H9 (cell line): ENCODE results near the gene MYBPC2. TPM values are rescaled to one million over a fixed set of nuclear protein-coding genes. Genes with fewer than 3 reads are reported as not detected.

Experiments
- DNase-seq: peaks from one replicate; pipeline ENCODE4 v3.0.0-alpha.2; 2017
- H2AFZ ChIP-seq: one replicate; pipeline ENCODE4 v1.6.1; 2013; ENCODE audit warnings: mild to moderate bottlenecking, low read length, control low read depth, moderate library complexity
- H2AK5ac ChIP-seq: 2 replicates; pipeline ENCODE4 v1.6.1; 2013; ENCODE audit warnings: low read length, control low read depth, mixed read lengths; ENCODE audit not compliant: insufficient read length
- H2BK120ac ChIP-seq: one replicate; pipeline ENCODE4 v1.6.1; 2013; ENCODE audit warnings: low read depth, mild to moderate bottlenecking, low read length, control low read depth, inconsistent platforms; ENCODE audit not compliant: poor library complexity, severe bottlenecking
- H2BK12ac ChIP-seq: 2 replicates; pipeline ENCODE4 v1.6.1; 2013; ENCODE audit warnings: low read length, control low read depth, mixed read lengths, low read depth; ENCODE audit not compliant: insufficient read length
- H2BK15ac ChIP-seq: 2 replicates; pipeline ENCODE4 v1.6.1; 2013; ENCODE audit warnings: low read depth, low read length, control low read depth
- H2BK20ac ChIP-seq: one replicate; pipeline ENCODE4 v1.6.1; 2013; ENCODE audit warnings: low read depth, mild to moderate bottlenecking, low read length, control low read depth, inconsistent platforms; ENCODE audit not compliant: poor library complexity, severe bottlenecking
- H2BK5ac ChIP-seq: 2 replicates; pipeline ENCODE4 v1.6.1; 2013; ENCODE audit warnings: low read length, control low read depth, mixed read lengths; ENCODE audit not compliant: insufficient read length
- H3K14ac ChIP-seq: 2 replicates; pipeline ENCODE4 v1.6.1; 2013; ENCODE audit warnings: low read length, control low read depth; ENCODE audit not compliant: insufficient read depth
- H3K18ac ChIP-seq: 2 replicates; pipeline ENCODE4 v1.6.1; 2013; ENCODE audit warnings: low read depth, mild to moderate bottlenecking, mixed read lengths, low read length, control low read depth; ENCODE audit not compliant: insufficient read length
- H3K23ac ChIP-seq: 2 replicates; pipeline ENCODE4 v1.6.1; 2013; ENCODE audit warnings: low read length, control low read depth, mixed read lengths, low read depth; ENCODE audit not compliant: insufficient read length
- H3K23me2 ChIP-seq: 2 replicates; pipeline ENCODE4 v1.6.1; 2013; ENCODE audit warnings: low read depth, mild to moderate bottlenecking, mixed read lengths, low read length, control low read depth; ENCODE audit not compliant: insufficient read length, poor library complexity, severe bottlenecking
- H3K27ac ChIP-seq: 2 replicates; pipeline ENCODE4 v1.5.1; 2013; ENCODE audit warnings: low read length, control low read depth, mixed read lengths, low read depth; ENCODE audit not compliant: insufficient read length
- H3K27me3 ChIP-seq: 2 replicates; pipeline ENCODE4 v1.6.1; 2013; ENCODE audit warnings: low read length, control low read depth, inconsistent platforms; ENCODE audit not compliant: insufficient read depth
- H3K4ac ChIP-seq: 2 replicates; pipeline ENCODE4 v1.6.1; 2013; ENCODE audit warnings: low read depth, mild to moderate bottlenecking, control low read depth, inconsistent platforms, low read length, moderate library complexity
- H3K4me1 ChIP-seq: 2 replicates; pipeline ENCODE4 v1.6.1; 2013; ENCODE audit warnings: low read length, control low read depth, inconsistent platforms; ENCODE audit not compliant: insufficient read depth
- H3K4me2 ChIP-seq: 2 replicates; pipeline ENCODE4 v1.6.1; 2013; ENCODE audit warnings: low read length, control low read depth, mixed read lengths; ENCODE audit not compliant: insufficient read length, insufficient read depth
- H3K56ac ChIP-seq: 2 replicates; pipeline ENCODE4 v1.6.1; 2013; ENCODE audit warnings: low read depth, mild to moderate bottlenecking, mixed read lengths, low read length, control low read depth; ENCODE audit not compliant: insufficient read length
- H3K79me1 ChIP-seq: 2 replicates; pipeline ENCODE4 v1.6.1; 2013; ENCODE audit warnings: low read depth, mild to moderate bottlenecking, moderate library complexity, low read length, control low read depth, inconsistent platforms; ENCODE audit not compliant: insufficient read depth, poor library complexity, severe bottlenecking
- H3K79me2 ChIP-seq: 2 replicates; pipeline ENCODE4 v1.6.1; 2013; ENCODE audit warnings: low read length, control low read depth, inconsistent platforms; ENCODE audit not compliant: insufficient read depth
- H3K9ac ChIP-seq: 2 replicates; pipeline ENCODE4 v1.6.1; 2013; ENCODE audit warnings: low read length, control low read depth, mixed read lengths; ENCODE audit not compliant: insufficient read length; ENCODE audit errors: extremely low read depth
- H3K9me3 ChIP-seq: one replicate; pipeline ENCODE4 v1.6.1; 2013; ENCODE audit warnings: low read depth, low read length, inconsistent platforms; ENCODE audit not compliant: control insufficient read depth
- H3T11ph ChIP-seq: one replicate; pipeline ENCODE4 v1.6.1; 2013; ENCODE audit warnings: mild to moderate bottlenecking, low read length, control low read depth, inconsistent platforms
- H4K20me1 ChIP-seq: one replicate; pipeline ENCODE4 v1.6.1; 2013; ENCODE audit not compliant: control insufficient read depth, insufficient read length, insufficient read depth
- H4K5ac ChIP-seq: 2 replicates; pipeline ENCODE4 v1.6.1; 2013; ENCODE audit warnings: low read depth, mild to moderate bottlenecking, mixed read lengths, low read length, control low read depth; ENCODE audit not compliant: insufficient read length
- H4K8ac ChIP-seq: replicated peaks from 2 replicates; pipeline ENCODE4 v1.6.1; 2013; ENCODE audit warnings: low read length, control low read depth, mixed read lengths, low read depth; ENCODE audit not compliant: insufficient read length
- H4K91ac ChIP-seq: 2 replicates; pipeline ENCODE4 v1.6.1; 2013; ENCODE audit warnings: low read depth, mild to moderate bottlenecking, moderate library complexity, mixed read lengths, low read length, control low read depth; ENCODE audit not compliant: insufficient read length
- H3K27ac Mint-ChIP-seq, 3 experiments: 2 replicates in 2 of 3; 3 replicates in 1 of 3; pipeline ENCODE4 v1.8.0; 2020 to 2021; ENCODE audit warnings: mixed read lengths in 3 of 3, mild to moderate bottlenecking in 1 of 3, moderate library complexity in 1 of 3
- H3K27me3 Mint-ChIP-seq: 2 replicates; pipeline ENCODE4 v1.8.0; 2021; ENCODE audit warnings: low read depth, mild to moderate bottlenecking, moderate library complexity, mixed read lengths
- H3K36me3 Mint-ChIP-seq, 3 experiments: 2 replicates in 2 of 3; 3 replicates in 1 of 3; pipeline ENCODE4 v1.8.0; 2020 to 2021; ENCODE audit warnings: low read depth in 3 of 3, mixed read lengths in 3 of 3; ENCODE audit not compliant: insufficient read depth in 1 of 3
- H3K4me1 Mint-ChIP-seq, 2 experiments: 2 replicates each; pipeline ENCODE4 v1.8.0; 2020; ENCODE audit warnings: mixed read lengths in 2 of 2
- H3K4me3 Mint-ChIP-seq, 2 experiments: 2 replicates in 1 of 2; 3 replicates in 1 of 2; pipeline ENCODE4 v1.8.0; 2020 to 2021; ENCODE audit warnings: mild to moderate bottlenecking in 2 of 2, mixed read lengths in 2 of 2, moderate library complexity in 1 of 2
- H3K9me3 Mint-ChIP-seq, 2 experiments: 2 replicates in 1 of 2; 3 replicates in 1 of 2; pipeline ENCODE4 v1.8.0; 2020; ENCODE audit warnings: mild to moderate bottlenecking in 2 of 2, mixed read lengths in 2 of 2, moderate library complexity in 1 of 2
- CTCF ChIP-seq: fragments of 200-600 bp; sonication (generic); conservative IDR thresholded peaks from 3 replicates; pipeline ENCODE4 v1.8.0; 2021; ENCODE audit warnings: antibody characterized with exemption, mild to moderate bottlenecking
- WGBS: extraction: QIAGEN DNeasy Blood & Tissue Kit; methylation state at CpG from one replicate; pipeline ENCODE4 v1.1.7; 2013; ENCODE audit warnings: missing lambda C conversion rate, low lambda C conversion rate, mixed read lengths; ENCODE audit not compliant: insufficient read length; ENCODE audit errors: extremely low coverage; 5-methylcytosine and 5-hydroxymethylcytosine counted together
- total RNA-seq: library from RNA; stranded (reverse); gene quantifications from 2 replicates; pipeline ENCODE4 v1.2.1, GENCODE V29; 2021

Gene MYBPC2
- total RNA-seq, 1 experiment from 2014 or later = 4.9 TPM

DNA sequence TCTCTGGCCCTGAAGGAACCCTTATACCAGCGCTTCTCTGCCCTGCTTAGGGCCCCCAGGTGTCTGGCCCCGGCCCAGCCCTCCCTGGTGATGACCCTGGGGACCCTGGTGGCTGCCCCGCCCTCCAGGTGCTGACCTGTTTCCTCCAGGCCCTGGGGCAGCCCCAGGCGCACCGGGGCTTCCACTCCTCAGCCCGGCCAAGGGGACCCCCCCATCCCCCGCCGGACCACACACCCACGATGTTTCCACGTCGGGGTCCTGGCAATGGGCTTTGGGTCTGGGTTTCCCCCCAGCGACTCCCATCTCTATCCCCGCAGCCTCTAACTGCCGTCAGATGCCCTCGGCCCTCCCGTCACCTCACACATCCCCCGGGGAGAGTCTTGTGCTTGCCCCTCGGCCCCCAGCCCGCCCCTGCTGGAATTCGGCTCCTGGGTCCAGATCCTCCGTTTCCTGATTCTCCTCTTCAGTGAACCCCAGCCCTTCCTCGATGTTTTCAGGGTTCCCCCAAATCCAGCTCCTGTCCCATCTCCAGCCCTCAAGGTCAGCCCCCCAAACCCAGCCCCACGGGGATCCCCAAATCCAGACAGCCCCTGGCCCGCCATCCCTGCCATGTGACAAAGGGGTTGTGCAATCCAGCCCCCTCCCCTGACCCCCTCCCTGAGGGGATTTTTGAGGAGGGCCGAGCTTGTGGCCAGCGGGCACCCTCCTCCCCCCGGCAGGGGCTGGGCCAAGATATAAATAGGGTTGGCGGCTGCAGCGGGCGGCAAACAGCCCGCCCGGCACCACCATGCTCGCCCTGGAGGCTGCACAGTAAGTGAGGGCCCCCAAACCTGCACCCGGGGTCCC is 14.3 kb upstream of the MYBPC2 start, which contains the start of gene SPIB:
SPIB (plus strand) TSS at position 763 of the 846 bp plus-strand sequence; CDS start at position 788, 25 bp downstream.
- Histone ChIP-seq H4K5ac (no peak within 1 kb of the TSS), H3K9me3 (no peaks in the 10 kb centered on the region), H4K20me1 (no peaks in the 10 kb centered on the region), H2BK120ac (no peak within 1 kb of the TSS), H2BK5ac (no peak within 1 kb of the TSS), H3K23me2 (peaks cover 15% of the 10 kb centered on the region), H3T11ph (no peak within 1 kb of the TSS), H3K4me1 (no peaks in the 10 kb centered on the region), H2BK20ac (no peak within 1 kb of the TSS), H3K9ac (no peak within 1 kb of the TSS), H3K79me1 (no peaks in the 10 kb centered on the region), H2BK15ac (no peak within 1 kb of the TSS), H3K79me2 (peaks cover 3% of the 10 kb centered on the region; the same call in 1 of the 2 replicates), H3K27ac (no peak within 1 kb of the TSS), H4K8ac (no peak within 1 kb of the TSS), H3K27me3 (no peaks in the 10 kb centered on the region), H3K23ac (no peak within 1 kb of the TSS), H3K4me2 (peak within 1 kb of the TSS; percentile 93), H3K56ac (no peak within 1 kb of the TSS), H2BK12ac (no peak within 1 kb of the TSS), H2AK5ac (no peak within 1 kb of the TSS), H3K14ac (peak within 1 kb of the TSS; percentile 64; the same call in 1 of the 2 replicates), H4K91ac (no peak within 1 kb of the TSS), H2AFZ (no peak within 1 kb of the TSS), H3K4ac (no peak within 1 kb of the TSS), H3K18ac (no peak within 1 kb of the TSS)
- Mint-ChIP-seq H3K36me3 (peaks cover 4 to 29% (median 7%) of the 10 kb centered on the region in 3 experiments; a peak in 5 of 7 replicates), H3K4me3 (peak within 1 kb of the TSS; percentile 77 to 90), H3K27ac (peak within 1 kb of the TSS in 2 of 3 experiments; percentile 74 to 76; a peak in 4 of 7 replicates), H3K9me3 (peaks cover 0 to 3% of the 10 kb centered on the region in 2 experiments; a peak in 1 of 5 replicates), H3K4me1 (peaks cover 24 to 29% of the 10 kb centered on the region in 2 experiments), H3K27me3 (peaks cover 9% of the 10 kb centered on the region)
- WGBS = no CpG with 5 or more reads among the region's 34 CpGs
- DNase-seq = peak; percentile 33
- TF ChIP-seq CTCF = no peak
